Measurements from ENCODE around the gene SMAD2. TPM values are rescaled to one million over a fixed set of nuclear protein-coding genes. Genes with fewer than 3 reads are reported as not detected.

Gene SMAD2
- total RNA-seq, 3 donors from 2014 or later: 35.1 to 101 (median 73.6) TPM

DNA sequence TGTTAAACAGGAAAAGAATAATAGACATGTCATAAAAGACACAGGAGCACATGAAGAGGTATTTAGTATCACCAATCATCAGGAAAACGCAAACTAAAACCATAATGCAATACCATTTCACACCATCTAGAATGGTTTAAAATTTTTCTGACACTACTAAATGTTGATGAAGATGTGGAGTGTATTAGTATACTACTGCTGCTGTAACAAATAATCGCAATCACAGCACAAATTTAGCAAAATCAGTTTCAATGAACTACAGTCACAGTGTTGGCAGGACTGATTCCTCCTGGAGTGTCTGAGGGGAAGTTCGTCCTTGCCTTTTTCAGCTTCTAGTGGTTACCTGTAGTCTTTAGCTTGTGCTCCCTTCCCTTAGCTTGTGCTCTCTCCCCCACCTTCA, 24.1 kb downstream of the SMAD2 start:
- DNase-seq (ENCODE audit: low spot score in 2 of 2): no peak
- Histone ChIP-seq H3K27ac (no peak overlapping the region), H3K27me3 (no peaks in the 10 kb centered on the region), H3K9me3 (peaks cover 5% of the 10 kb centered on the region in 2 donors), H3K4me1 (peaks cover 0 to 6% of the 10 kb centered on the region in 2 donors), H3K4me3 (no peak overlapping the region), H3K36me3 (no peaks in the 10 kb centered on the region)
- intact Hi-C loops (cut with DNase I; ENCODE audit: low total_unique reads): no loop called here
- TF ChIP-seq POLR2A (IDR thresholded peaks at IDR 0.05) (no peak), POLR2AphosphoS5 (IDR thresholded peaks at IDR 0.05) (no peak)
- TF ChIP-seq, protein P1, sequence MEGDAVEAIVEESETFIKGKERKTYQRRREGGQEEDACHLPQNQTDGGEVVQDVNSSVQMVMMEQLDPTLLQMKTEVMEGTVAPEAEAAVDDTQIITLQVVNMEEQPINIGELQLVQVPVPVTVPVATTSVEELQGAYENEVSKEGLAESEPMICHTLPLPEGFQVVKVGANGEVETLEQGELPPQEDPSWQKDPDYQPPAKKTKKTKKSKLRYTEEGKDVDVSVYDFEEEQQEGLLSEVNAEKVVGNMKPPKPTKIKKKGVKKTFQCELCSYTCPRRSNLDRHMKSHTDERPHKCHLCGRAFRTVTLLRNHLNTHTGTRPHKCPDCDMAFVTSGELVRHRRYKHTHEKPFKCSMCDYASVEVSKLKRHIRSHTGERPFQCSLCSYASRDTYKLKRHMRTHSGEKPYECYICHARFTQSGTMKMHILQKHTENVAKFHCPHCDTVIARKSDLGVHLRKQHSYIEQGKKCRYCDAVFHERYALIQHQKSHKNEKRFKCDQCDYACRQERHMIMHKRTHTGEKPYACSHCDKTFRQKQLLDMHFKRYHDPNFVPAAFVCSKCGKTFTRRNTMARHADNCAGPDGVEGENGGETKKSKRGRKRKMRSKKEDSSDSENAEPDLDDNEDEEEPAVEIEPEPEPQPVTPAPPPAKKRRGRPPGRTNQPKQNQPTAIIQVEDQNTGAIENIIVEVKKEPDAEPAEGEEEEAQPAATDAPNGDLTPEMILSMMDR (IDR thresholded peaks at IDR 0.05): no peak

GRCh38 chr18:47903809-47904208, 26.6 kb downstream of the SMAD2 start:
- TF ChIP-seq POLR2A (IDR thresholded peaks at IDR 0.05) (no peak), POLR2AphosphoS5 (IDR thresholded peaks at IDR 0.05) (no peak)
- TF ChIP-seq, protein P1 (IDR thresholded peaks at IDR 0.05): no peak
- no peaks in the 10 kb centered on the region for H3K27me3 ChIP-seq
- H3K36me3 ChIP-seq: no peaks in the 10 kb centered on the region
- peaks cover 5% of the 10 kb centered on the region in 2 donors for H3K9me3 ChIP-seq
- no peak overlapping the region for H3K4me3 ChIP-seq
- intact Hi-C loops (cut with DNase I; ENCODE audit: low total_unique reads): no loop called here
- peaks cover 0 to 11% of the 10 kb centered on the region in 2 donors for H3K4me1 ChIP-seq
- H3K27ac ChIP-seq: no peak overlapping the region
- DNase-seq (ENCODE audit: low spot score in 2 of 2): no peak

- TF ChIP-seq, protein P1 (IDR thresholded peaks at IDR 0.05): no peak
- TF ChIP-seq POLR2AphosphoS5 (IDR thresholded peaks at IDR 0.05) (no peak), POLR2A (IDR thresholded peaks at IDR 0.05) (no peak)
- H3K4me1 ChIP-seq: peaks cover 0 to 19% of the 10 kb centered on the region in 2 donors
- intact Hi-C loops (cut with DNase I; ENCODE audit: low total_unique reads): no loop called here
Observed at GRCh38 chr18:47901624-47902362, 28.7 kb downstream of the SMAD2 start.

DNA sequence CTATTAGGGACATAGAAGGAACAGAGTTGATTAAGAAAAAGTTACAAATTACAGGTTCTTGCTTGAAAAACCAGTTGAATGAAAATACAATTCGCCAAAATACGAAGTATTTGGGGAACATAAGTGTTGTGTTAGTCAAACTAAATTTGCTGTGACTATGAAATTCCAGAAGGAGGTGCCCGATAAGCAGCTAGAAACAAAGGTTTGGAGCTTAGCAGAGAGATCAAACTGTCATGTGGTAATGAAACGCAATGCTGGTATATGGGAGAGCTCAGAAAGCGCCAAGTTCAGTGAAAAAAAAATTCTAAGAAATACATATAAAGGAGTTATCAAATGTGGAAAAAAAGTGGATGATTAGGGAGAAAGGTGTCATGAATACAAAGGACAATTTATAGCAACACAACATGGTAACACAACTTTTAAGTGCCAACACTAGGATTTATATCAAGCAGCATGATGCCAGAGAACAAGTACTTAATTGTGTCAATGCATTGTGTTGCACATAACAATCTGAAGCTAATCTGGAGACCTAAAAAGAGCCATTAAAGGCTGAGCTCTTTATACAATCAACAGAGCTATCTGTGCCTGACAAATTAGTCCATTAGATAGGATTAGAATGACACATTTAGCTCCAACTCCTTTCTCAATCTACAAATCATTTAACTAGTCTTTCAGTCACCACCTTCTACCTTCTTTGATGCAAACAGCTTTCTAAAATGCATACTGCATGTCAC, 31.2 kb downstream of the SMAD2 start:
- H3K4me1 ChIP-seq: peaks cover 0 to 19% of the 10 kb centered on the region in 2 donors
- intact Hi-C loops (cut with DNase I; ENCODE audit: low total_unique reads): no loop called here

More at GRCh38 chr18:47901624-47902362, 28.7 kb downstream of the SMAD2 start:
- Histone ChIP-seq H3K4me3 (no peak overlapping the region), H3K27me3 (no peaks in the 10 kb centered on the region), H3K36me3 (no peaks in the 10 kb centered on the region), H3K9me3 (peaks cover 5% of the 10 kb centered on the region in 2 donors), H3K27ac (peak overlapping the region in 1 of 2 donors; percentile 61)
- DNase-seq (ENCODE audit: low spot score in 2 of 2): no peak

More for the DNA sequence above, 31.2 kb downstream of the SMAD2 start:
- H3K27ac ChIP-seq: no peak overlapping the region
- no peak for DNase-seq (ENCODE audit: low spot score in 2 of 2)
- H3K36me3 ChIP-seq: no peaks in the 10 kb centered on the region
- TF ChIP-seq, protein P1 (IDR thresholded peaks at IDR 0.05): no peak
- TF ChIP-seq POLR2A (IDR thresholded peaks at IDR 0.05) (no peak), POLR2AphosphoS5 (IDR thresholded peaks at IDR 0.05) (no peak)
- peaks cover 0 to 4% of the 10 kb centered on the region in 2 donors for H3K9me3 ChIP-seq
- H3K27me3 ChIP-seq: no peaks in the 10 kb centered on the region
- no peak overlapping the region for H3K4me3 ChIP-seq
